GM12878 (cell line): ENCODE measurements around the gene ATRNL1.

Source experiments
- CEBPB ChIP-seq, 2 experiments: fragments of 150-350 bp in 1 of 2; IDR thresholded peaks; 2 replicates each; pipeline ENCODE4 v1.6.1; 2012 to 2014; ENCODE audit warnings: low read depth in 2 of 2, low read length in 2 of 2, borderline replicate concordance in 1 of 2, inconsistent platforms in 1 of 2
- CTCF ChIP-seq, 3 experiments: IDR thresholded peaks in 2 of 3; conservative IDR thresholded peaks in 1 of 3; 2 replicates each; pipeline ENCODE4 v1.5.1; 2011; ENCODE audit warnings: low read depth in 3 of 3, low read length in 3 of 3, mild to moderate bottlenecking in 3 of 3, control low read depth in 2 of 3, moderate library complexity in 2 of 3, inconsistent platforms in 1 of 3, mixed read lengths in 1 of 3; ENCODE audit not compliant: control insufficient read depth in 2 of 3, insufficient read depth in 1 of 3; ENCODE audit errors: extremely low read depth in 1 of 3
- EP300 ChIP-seq, 2 experiments: fragments of 150-350 bp in 1 of 2; IDR thresholded peaks; 2 replicates each; pipeline ENCODE4 v1.6.1; 2011 to 2012; ENCODE audit warnings: low read depth in 2 of 2, low read length in 2 of 2, borderline replicate concordance in 1 of 2, improper control_type of control experiment in 1 of 2, inconsistent platforms in 1 of 2; ENCODE audit not compliant: control insufficient read depth in 1 of 2
- LARP7 ChIP-seq: fragments of 450-650 bp; IDR thresholded peaks from 2 replicates; pipeline ENCODE4 v1.6.1; 2017; ENCODE audit warnings: mild to moderate bottlenecking
- RAD21 ChIP-seq: IDR thresholded peaks from 2 replicates; pipeline ENCODE4 v1.6.1; 2011; ENCODE audit warnings: mild to moderate bottlenecking, low read depth, low read length, moderate library complexity; ENCODE audit not compliant: insufficient read depth
- REST ChIP-seq: IDR thresholded peaks from 2 replicates; pipeline ENCODE4 v1.6.1; 2012; ENCODE audit warnings: mild to moderate bottlenecking, low read depth, low read length
- ZNF24 ChIP-seq: fragments of 450-650 bp; IDR thresholded peaks from 2 replicates; pipeline ENCODE4 v1.6.1; 2017; ENCODE audit warnings: antibody characterized with exemption, mild to moderate bottlenecking

GRCh38 chr10:115295213-115295805 is 202.1 kb downstream of the ATRNL1 start:
- TF ChIP-seq ZNF24 = no peak
- TF ChIP-seq LARP7 = no peak
- TF ChIP-seq CTCF (IDR thresholded peaks at IDR 0.05 in 2 of 3, conservative IDR thresholded peaks at IDR 0.05 in 1 of 3; ENCODE audit: control insufficient read depth in 2 of 3, extremely low read depth in 1 of 3, insufficient read depth in 1 of 3, low read depth in 3 of 3, low read length in 3 of 3) = no peak
- TF ChIP-seq CEBPB (IDR thresholded peaks at IDR 0.05; ENCODE audit: borderline replicate concordance in 1 of 2, low read depth in 2 of 2, low read length in 2 of 2) = no peak
- TF ChIP-seq EP300 (IDR thresholded peaks at IDR 0.05; ENCODE audit: borderline replicate concordance in 1 of 2, control insufficient read depth in 1 of 2, low read depth in 2 of 2, low read length in 2 of 2) = no peak
- no peak for TF ChIP-seq REST
- TF ChIP-seq RAD21 = no peak
